Peyer's patch (tissue), 4 donors: ENCODE measurements around the gene CD93.

Experiments used
- CTCF ChIP-seq, 6 experiments: fragments of 450-650 bp in 4 of 6; fragments of 200-600 bp in 2 of 6; sonication (generic) in 1 of 6; IDR thresholded peaks; one replicate each; pipeline ENCODE4 v1.5.1; 2017 to 2019; ENCODE audit warnings: antibody characterized with exemption in 6 of 6, mild to moderate bottlenecking in 3 of 6, moderate library complexity in 1 of 6
- POLR2A ChIP-seq, 2 donors: fragments of 450-650 bp; IDR thresholded peaks; one replicate each; pipeline ENCODE4 v1.5.1; 2017; ENCODE audit warnings: antibody characterized with exemption in 2 of 2, mild to moderate bottlenecking in 2 of 2, moderate library complexity in 2 of 2

- TF ChIP-seq POLR2A (IDR thresholded peaks at IDR 0.05) (no peak), CTCF (IDR thresholded peaks at IDR 0.05) (no peak)
Measured at GRCh38 chr20:23039885-23040508, 46.1 kb downstream of the CD93 start.
